Myocyte (in vitro differentiated cells): ENCODE data around the gene CHD1L. TPM values are rescaled to one million over a fixed set of nuclear protein-coding genes. Genes with fewer than 3 reads are reported as not detected.
"Not testable (repeated sequence)": the region's sequence is repeated elsewhere in the genome, so short reads cannot be mapped to it uniquely, and the experiment has no call there.

Experiments used
- DNase-seq: peaks from one replicate; pipeline ENCODE4 v3.0.0-alpha.2; 2012; ENCODE audit warnings: low read depth
- total RNA-seq: library from RNA; depleted of rRNA; stranded (reverse); fragments of >200 nt; gene quantifications from 2 replicates; pipeline ENCODE4 v1.2.3, GENCODE V29; 2014

CHD1L gene
- total RNA-seq, 1 donor from 2014 or later: 16.6 TPM

DNA sequence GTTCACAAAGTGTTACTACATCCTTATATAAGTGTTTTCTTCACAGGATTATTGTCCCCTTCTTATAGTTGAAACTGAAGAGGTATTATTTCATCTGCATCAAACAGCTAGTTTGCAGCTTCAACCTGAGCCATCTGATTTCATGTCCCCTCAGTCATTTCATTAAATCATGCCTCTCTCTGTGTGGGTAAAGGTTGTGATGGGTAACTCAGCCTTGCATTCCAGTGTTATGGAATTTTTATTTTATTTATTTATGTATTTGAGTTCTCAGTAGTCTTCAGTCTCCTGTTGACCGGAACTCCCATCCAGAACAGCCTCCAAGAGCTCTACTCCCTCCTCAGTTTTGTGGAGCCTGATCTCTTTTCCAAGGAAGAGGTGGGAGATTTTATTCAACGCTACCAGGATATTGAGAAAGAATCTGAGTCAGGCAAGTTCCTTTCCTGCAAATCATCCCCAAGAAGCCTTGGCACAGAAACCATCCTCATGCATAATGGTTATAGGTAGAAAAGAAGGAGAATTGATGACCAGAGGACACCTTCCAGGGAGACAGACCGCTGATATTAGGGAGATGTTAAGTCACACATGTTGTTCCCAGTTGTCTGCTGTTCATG, 21.8 kb downstream of the CHD1L start:
- DNase-seq: no peak

DNA sequence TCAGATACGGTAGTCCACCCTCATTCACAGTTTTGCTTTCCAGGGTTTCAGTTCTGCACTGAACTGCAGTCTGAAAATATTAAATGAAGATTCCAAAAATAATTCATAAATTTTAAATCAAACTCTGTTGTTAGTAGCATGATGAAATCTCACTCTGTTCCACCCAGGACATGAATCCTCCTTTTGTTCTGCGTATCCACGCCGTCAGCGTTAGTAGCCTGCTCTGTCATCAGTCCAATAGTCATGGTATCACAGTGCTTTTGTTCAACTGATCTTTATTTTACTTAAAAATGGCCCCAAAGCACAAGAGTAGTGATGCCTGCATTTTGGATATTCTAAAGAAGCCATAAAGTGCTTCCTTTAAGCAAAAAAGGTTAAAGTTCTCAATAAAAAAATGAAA, 23.9 kb downstream of the CHD1L start:
- no peak for DNase-seq

DNA sequence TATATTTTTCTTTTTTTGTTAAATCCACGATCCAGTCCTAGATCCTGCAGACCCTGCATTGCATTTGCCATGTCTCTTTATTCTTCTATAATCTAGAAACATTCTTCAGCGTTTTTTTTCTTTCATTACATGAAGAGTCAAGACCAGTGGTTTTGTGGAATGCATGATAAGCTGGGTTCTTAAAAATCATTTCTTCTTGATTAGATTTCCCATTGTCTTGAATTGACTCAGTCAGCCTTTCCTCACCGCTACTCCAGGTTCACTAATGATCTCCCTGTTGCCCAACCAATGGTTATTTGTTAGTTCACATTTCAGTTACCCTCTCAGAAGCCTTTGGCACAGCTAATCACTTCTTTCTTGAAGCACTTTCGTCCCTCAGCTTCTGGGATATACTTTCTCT, 25.2 kb downstream of the CHD1L start:
- no peak for DNase-seq

DNA sequence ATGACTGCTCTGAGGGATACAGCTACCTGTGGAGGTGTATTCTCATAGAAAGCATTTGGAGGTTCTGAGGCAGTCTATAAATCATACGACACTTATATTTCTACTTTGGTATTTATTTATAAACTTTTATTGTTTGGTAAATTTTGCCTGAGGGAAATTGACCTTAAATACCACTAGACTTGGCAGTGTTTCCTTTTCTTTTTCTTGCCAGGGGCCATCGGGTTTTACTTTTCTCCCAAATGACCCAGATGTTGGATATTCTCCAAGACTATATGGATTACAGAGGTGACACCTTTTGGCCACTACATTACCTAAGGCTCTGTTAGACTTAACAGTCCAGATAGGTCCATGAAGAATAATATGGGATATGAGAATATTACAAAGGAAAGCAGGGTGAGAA, 28.2 kb downstream of the CHD1L start:
- no peak for DNase-seq

DNA sequence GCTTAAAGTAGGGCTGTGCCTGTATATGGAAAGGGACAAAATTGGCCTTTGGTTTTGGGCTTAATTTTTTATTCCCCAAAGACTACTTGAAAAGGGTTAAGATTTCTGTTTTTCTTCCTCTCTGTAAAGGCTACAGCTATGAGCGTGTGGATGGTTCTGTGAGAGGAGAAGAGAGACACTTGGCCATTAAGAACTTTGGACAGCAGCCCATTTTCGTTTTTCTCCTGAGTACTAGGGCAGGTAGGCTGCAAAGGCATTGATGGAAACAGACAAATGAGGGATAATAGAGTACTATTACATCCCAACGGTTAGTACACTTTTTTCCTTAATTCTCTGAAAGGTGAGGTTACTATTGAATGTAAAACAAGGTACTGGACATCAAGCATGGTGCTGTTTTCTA, 29.6 kb downstream of the CHD1L start:
- DNase-seq: no peak

DNA sequence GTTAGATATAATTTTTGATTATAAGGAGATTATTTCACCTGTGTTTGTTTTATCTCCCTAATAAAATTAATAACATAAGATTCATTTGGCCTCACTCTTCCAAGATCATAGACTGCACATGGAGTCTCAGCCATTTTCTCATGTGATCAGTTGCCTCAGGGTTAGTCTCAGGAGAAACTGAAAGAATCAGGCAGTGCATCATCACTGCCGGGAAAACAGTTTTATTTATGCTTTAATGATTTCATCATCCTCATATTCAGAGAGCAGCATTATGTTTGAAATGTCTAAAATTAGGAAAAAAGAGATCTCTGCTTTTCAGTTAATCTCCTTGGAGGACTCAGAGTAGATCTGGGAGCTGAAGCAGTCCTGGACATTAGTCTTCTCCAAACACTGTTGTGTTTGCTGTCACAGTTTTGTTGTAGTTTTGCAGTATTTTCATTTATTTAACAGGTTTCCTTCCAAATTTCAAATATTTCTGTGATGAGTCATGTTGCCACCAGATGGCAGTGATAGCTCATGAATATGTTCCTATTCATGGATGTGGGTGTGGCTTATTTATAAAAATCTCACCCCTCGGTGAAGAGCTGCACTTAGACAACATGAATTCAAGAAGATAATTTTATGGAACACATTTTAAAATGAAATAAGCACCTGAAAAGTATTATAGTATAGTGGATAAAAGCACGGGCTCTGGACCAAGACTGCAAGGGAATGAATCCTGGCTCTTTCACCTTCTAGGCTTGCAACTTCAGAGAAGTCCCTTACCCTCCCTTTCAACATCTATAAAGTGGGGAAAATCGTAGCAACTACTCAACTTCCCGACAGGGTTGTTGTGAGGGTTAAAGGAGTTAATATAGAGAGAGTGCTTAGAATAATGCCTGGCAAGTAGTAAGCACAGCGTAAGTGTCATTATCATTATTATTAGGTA, 31.2 kb downstream of the CHD1L start:
- peak; percentile 75 for DNase-seq

DNA sequence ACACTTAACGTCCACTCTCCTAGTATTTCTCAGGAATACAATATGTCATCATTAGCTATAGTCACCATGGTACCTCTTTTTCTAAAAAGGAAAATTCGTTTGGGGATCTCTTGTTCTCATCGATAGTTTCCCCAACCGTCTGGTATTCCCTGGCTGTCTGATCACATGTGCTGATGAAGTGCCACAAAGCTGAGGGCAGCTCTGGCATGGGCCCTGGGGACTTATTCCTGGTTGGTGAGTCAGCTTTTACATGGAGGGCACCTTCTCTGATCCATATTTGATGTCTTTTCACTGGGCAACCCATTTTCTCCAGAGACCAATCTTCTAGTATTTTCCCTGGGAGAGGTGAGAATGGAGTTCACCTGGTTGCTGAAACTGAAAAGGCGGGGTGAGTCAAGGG, 39.5 kb downstream of the CHD1L start:
- no peak for DNase-seq

DNA sequence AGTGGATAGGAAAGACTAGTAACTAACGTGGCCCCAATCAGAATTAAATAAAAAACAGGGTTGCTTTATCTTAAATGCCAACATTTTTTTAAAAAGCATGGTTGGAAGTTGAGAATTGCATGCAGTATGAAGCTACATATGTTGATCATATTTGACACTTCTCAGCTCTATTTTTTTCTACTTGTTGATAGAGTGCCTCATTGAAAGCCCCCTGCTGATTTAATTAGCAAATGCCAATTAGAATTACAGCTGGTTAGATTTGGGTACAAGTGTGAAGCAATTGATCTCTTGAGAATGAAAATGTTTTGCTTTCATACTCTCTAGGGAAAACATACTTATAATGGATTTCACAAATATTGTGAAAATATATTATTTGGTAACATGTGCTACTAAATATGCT, 40.5 kb downstream of the CHD1L start:
- DNase-seq: no peak

DNA sequence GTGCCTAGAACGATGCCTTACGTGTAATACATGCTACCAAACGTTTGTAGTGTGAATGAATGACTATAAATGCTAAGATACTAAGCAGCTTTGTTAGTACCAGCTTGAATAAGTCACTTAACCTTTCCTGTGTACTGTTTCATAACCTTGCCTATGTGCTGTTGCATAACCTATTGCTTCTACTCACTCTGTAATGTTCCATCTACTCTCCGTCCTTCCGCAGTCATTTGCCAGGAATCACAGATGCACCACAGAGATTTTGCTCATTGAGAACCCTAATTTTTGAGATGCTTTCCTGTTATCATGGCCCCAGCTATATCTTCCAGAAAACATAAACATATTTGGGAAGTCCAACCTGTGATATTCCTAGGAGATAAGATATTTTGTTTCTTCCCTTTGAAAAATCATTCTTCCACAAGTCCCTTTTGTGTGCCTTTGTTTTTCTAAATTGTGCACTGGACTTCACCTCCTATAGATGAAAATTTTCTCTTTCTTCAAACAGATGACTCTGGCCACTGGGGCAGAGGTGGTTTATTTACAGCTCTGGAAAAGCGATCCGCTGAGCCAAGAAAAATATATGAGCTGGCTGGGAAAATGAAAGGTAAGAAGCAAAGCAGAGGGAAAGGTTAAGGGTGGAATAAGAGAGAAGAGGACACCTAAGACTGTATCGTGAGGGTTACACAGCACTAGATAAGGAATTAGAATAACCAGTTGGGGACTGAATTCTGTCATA, 44.8 kb downstream of the CHD1L start:
- DNase-seq: no peak

DNA sequence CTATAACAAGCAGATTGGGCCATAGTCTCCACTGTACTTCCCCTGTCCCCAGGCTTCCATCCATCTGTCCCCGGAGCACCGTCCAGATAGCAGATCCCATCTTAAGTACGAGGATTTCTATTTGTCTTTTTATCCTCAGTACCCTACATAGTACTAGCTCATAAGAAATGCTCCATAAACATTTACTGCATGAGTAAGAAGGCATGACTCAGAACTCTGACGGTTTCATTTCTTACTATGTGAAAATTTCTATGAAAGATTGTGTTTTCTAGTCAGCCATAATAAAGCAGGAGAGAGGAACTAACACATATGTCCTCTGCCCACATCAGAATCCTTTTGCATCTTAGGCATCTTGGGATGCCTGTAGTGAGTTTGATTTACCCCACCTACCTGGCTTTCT, 49.5 kb downstream of the CHD1L start:
- peak; percentile 32 for DNase-seq

DNA sequence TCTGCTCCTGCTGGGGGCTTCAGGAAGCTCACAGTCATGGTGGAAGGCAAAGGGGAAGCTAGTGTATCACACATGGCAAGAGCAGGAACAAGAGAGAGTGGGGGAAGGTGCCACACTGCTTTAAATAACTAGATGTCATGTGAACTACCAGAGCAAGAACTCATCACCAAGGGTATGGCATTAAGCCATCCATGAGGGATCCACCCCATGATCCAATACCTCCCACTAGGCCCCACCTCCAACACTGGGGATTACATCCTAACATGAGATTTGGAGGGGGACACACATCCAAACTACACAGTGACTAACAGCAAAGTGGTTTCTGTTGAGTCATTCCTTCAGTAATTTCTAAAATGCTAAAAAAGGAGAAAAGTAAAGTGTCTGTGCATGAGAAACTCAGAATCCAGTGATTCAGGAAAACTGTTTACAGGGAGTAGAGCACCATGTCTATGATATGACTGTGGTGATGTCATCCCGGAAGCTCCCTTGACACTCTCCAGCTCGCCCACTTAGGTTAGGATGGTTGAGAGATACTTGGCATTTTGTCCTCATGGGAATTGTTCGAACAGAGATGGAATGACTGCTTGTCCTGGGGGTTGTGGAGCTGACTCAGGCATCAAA, 50.3 kb downstream of the CHD1L start:
- DNase-seq: peak; percentile 82

DNA sequence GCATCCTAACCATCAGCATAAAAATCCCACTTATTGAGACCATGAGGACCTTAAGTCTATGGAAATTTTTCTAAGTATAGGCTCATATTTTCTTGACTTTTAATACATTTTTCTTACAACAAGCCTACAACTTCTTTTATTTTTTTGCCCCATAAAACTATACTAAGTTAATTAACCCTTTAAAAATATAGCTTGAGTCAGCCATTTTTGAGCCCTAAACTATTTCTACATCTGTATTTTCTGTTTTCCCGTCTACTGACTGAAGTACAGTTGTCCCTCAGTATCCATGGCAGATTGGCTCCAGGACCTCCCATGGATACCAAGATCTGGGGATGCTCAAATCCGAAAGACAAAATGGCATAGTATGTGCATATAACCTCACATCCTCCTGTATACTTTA, 55.0 kb downstream of the CHD1L start:
- DNase-seq: no peak

DNA sequence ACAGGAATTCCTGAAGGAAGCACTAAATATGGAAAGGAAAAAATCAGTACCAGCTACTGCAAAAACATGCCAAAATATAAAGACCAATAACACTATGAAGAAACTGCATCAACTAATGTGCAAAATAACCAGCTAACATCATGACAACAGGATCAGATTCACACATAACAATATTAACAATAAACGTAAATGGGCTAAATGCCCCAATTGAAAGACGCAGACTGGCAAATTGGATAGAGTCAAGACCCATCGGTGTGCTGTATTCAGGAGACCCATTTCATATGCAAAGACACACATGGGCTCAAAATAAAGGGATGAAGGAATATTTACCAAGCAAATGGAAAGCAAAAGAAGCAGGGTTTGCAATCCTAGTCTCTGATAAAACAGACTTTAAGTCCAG, 63.3 kb downstream of the CHD1L start:
- not testable (repeated sequence) for DNase-seq

DNA sequence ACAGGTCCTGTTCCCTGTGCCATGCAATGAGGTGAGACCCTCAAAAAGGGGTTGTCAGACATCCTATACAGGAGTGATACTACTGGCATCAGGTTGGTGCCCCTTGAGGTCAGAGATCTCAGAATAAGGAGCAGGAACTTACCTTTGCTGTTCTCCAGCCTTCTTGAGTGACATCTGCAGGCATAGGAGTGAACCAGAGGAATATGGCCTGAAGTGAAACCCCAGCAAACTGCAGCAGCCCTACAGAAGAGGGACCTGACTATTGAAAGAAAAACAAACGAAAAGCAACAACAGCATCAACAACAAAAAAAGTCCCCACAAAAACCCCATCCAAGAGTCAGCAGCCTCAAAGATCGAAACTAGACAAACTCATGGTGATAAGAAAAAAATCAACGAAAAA, 74.5 kb downstream of the CHD1L start:
- DNase-seq: no peak

DNA sequence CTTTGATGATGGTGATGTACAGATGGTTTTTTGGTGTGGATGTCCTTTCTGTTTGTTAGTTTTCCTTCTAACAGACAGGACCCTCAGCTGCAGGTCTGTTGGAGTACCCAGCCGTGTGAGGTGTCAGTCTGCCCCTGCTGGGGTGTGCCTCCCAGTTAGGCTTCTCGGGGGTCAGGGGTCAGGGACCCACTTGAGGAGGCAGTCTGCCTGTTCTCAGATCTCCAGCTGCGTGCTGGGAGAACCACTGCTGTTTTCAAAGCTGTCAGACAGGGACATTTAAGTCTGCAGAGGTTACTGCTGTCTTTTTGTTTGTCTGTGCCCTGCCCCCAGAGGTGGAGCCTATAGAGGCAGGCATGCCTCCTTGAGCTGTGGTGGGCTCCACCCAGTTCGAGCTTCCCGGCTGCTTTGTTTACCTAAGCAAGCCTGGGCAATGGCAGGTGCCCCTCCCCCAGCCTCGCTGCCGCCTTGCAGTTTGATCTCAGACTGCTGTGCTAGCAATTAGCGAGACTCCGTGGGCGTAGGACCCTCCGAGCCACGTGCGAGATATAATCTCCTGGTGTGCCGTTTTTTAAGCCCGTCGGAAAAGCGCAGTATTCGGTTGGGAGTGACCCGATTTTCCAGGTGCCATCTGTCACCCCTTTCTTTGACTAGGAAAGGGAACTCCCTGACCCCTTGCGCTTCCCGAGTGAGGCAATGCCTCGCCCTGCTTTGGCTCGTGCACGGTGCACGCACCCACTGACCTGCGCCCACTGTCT, 84.6 kb downstream of the CHD1L start:
- DNase-seq: not testable (repeated sequence)

DNA sequence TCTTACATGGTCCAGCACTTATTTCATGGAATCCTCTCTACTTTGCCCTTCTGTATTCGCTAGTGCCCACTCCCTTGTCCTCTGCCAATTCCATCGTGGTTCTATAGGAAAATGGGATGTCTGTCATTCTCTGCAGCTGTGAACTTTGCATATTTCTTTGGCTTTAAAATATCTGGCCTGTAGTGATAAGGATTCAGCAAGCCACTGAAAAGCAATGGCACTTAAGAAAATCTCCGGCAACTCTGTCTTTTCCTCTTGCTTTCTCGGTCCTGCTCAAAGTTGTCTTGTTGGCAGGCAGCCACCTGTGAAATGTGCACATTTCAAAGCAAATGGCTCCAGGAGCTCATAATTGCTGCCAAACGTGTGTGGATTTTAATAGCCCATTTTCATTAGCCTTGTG, 91.8 kb downstream of the CHD1L start:
- peak; percentile 2 for DNase-seq

DNA sequence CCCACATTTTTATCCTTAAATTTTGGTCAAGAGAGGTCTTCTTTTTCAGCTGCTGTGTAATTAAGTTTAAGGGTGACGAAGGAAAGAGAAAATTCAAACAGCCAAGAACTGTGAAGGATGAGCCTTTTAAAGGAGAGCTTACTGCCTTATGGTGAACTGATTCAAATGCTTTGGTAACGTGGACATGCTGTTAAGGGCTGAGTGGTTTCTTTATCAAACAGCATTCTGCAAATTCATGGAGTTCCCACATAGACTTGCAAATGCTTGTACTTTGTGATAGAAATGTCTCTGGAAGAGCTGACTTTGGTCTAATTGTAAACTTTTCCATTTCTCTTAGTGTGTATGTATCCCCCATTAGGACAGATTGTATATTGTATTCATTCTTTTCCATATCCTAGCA, 93.8 kb downstream of the CHD1L start:
- DNase-seq: no peak

DNA sequence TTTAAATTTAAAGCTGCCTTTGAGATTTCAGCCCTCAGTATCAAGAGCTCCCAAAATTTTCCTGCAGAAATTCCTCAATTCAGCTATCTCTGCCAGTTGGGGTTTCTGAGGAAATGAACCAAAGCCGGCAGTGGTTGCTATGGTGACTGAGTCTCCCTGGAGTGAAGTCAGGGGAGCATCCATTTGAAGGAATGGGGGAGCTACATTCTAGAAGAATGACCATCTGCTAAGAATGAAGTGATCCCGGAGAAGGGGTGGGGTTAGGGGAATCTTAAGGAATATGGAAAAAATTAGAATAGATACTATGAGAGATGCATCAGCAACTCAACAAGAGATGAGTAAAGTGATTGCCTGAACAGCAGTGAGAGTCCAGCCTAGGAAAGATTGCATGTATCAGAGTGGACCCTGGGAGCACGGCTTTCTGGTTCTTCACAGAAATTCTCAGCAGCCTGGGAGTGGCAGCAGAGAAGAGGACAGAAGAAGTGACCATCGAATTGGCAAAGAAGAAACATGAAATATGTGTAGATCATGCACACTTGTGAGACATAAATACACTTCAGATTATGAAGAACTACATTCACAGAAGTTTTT, 94.7 kb downstream of the CHD1L start:
- peak; percentile 5 for DNase-seq

DNA sequence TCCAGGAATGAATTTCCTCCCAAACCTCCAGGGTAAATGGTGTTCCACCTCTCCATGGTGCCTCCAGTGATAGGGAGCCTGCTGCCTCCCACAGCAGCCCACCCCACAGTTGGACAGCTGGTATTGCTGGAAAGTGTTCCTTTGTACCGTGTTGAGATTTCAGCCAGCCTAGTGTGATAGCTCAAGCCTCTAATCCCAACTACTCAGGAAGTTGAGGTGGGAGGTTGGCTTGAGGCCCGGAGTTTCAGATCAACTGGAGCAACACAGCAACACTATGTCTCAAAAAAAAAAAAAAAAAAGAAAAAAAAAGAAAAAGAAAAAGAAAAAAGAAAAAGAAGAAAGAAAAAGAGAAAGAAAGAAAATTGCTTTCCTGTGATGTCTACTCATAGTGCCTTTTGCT, 96.1 kb downstream of the CHD1L start:
- DNase-seq: no peak

DNA sequence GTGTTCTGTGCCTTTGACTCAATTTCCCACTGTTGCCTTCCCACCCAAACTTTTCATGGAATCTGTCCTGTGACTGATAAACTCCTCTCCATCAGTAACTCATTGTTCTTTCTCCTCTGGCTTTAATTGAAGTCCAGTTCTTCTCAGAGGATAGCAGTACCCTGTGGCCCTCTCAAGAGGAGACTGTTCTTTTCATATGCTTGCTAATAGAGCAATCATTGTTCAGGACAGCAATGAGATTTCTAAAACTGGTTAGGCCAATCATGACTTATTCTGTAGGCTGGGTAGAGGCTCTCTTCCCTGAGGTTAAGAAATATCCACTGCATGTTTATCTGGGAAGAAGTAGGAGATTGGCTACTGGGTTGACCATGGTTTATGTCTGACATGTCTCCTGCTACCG, 98.8 kb downstream of the CHD1L start:
- no peak for DNase-seq
